Mononuclear cell (primary cell): Measurements from ENCODE around the gene BPIFB3. TPM values are rescaled to one million over a fixed set of nuclear protein-coding genes. Genes with fewer than 3 reads are reported as not detected.

Experiments
- H3K27me3 ChIP-seq: 2 replicates; pipeline ENCODE4 v1.6.0; 2011; ENCODE audit warnings: low read length, control low read depth; ENCODE audit not compliant: insufficient read depth
- H3K4me1 ChIP-seq: 2 replicates; pipeline ENCODE4 v1.5.1; 2011; ENCODE audit warnings: mild to moderate bottlenecking, low read length, control low read depth; ENCODE audit not compliant: insufficient read depth
- H3K4me3 ChIP-seq: 2 replicates; pipeline ENCODE4 v1.5.1; 2011; ENCODE audit warnings: mild to moderate bottlenecking, low read length, moderate library complexity
- H3K9me3 ChIP-seq: 2 replicates; pipeline ENCODE4 v1.5.1; 2011; ENCODE audit warnings: low read depth, mild to moderate bottlenecking, control low read depth, low read length
- total RNA-seq: library from RNA; depleted of rRNA; stranded (reverse); fragments of >200 nt; gene quantifications from one replicate; pipeline ENCODE4 v1.2.3, GENCODE V29; 2012

BPIFB3 gene
- total RNA-seq, 1 donor, result not detected

GRCh38 chr20:33022694-33023438, 30.8 kb upstream of the BPIFB3 start:
- Histone ChIP-seq H3K27me3 (no peaks in the 10 kb centered on the region), H3K4me1 (no peaks in the 10 kb centered on the region), H3K9me3 (no peaks in the 10 kb centered on the region), H3K4me3 (no peak overlapping the region)

GRCh38 chr20:33023439-33024242, 30.1 kb upstream of the BPIFB3 start:
- Histone ChIP-seq H3K4me3 (no peak overlapping the region), H3K4me1 (no peaks in the 10 kb centered on the region), H3K27me3 (no peaks in the 10 kb centered on the region), H3K9me3 (no peaks in the 10 kb centered on the region)

- no peak overlapping the region for H3K4me3 ChIP-seq
- H3K9me3 ChIP-seq, result no peaks in the 10 kb centered on the region
- no peaks in the 10 kb centered on the region for H3K4me1 ChIP-seq
- H3K27me3 ChIP-seq, result no peaks in the 10 kb centered on the region
These were observed 29.5 kb upstream of the BPIFB3 start for GRCh38 chr20:33024243-33024560.

GRCh38 chr20:33024609-33025317, 28.9 kb upstream of the BPIFB3 start:
- no peaks in the 10 kb centered on the region for H3K27me3 ChIP-seq
- no peaks in the 10 kb centered on the region for H3K4me1 ChIP-seq
- no peaks in the 10 kb centered on the region for H3K9me3 ChIP-seq
- H3K4me3 ChIP-seq, result no peak overlapping the region

DNA sequence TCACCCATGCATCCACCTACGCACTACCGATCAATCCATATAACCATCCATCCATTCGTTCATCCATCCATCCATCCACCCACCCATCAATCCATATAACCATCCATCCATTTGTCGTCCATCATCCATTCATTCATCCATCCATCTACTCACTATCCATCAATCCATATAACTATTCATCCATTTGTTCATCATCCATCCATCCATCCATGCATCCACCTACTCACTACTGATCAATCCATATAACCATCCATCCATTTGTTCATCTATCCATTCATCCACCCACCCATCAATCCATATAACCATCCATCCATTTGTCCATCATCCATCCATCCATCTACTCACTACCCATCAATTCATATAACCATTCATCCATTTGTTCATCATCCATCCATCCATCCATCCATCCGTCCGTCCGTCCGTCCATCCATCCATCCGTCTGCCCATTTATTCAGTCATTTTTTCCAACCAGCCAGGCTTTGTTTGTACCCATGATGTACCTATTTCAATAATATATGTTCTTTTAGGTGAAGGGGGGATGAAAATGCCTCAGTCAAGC, 28.3 kb upstream of the BPIFB3 start:
- no peak overlapping the region for H3K4me3 ChIP-seq
- no peaks in the 10 kb centered on the region for H3K9me3 ChIP-seq
- H3K27me3 ChIP-seq, result no peaks in the 10 kb centered on the region
- H3K4me1 ChIP-seq, result no peaks in the 10 kb centered on the region

DNA sequence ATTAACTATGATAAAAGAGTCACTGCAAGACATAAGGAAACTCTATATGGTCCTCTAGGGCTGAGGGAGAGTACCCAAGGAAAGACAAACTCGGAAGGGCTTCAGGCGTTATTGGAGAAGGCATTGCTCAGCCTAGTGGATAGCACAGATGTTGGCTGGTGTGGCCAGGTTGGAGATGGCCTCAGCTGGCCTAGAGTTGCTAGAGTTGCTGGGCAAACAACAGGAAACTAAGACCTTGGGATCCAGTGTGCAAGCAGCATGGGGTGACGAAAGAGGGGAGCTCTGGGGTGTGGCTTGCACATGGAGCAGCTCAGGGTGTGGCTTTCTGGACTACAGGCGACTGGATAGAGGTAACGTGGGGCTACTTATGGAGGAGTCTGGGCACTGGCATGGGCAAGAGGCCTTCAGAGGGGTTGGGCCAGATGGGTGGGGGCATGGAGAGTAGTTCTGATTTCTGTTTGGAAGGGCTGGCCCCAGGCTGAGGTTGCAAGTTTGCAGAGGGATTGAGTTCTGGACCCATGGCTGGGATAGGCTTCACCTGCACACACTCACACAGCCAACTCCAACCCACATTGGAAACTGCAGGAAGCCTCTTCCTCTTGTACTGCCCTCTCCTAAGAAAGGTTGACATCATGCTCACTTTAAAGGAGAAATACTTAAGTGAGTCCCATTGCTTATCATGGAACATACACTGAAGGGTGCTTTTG, 27.5 kb upstream of the BPIFB3 start:
- H3K4me1 ChIP-seq, result no peaks in the 10 kb centered on the region
- H3K4me3 ChIP-seq, result no peak overlapping the region
- H3K9me3 ChIP-seq, result no peaks in the 10 kb centered on the region
- H3K27me3 ChIP-seq, result no peaks in the 10 kb centered on the region

- no peak overlapping the region for H3K4me3 ChIP-seq
- no peaks in the 10 kb centered on the region for H3K9me3 ChIP-seq
- H3K4me1 ChIP-seq, result no peaks in the 10 kb centered on the region
- H3K27me3 ChIP-seq, result no peaks in the 10 kb centered on the region
These were observed 26.6 kb upstream of the BPIFB3 start for GRCh38 chr20:33026779-33027759.

DNA sequence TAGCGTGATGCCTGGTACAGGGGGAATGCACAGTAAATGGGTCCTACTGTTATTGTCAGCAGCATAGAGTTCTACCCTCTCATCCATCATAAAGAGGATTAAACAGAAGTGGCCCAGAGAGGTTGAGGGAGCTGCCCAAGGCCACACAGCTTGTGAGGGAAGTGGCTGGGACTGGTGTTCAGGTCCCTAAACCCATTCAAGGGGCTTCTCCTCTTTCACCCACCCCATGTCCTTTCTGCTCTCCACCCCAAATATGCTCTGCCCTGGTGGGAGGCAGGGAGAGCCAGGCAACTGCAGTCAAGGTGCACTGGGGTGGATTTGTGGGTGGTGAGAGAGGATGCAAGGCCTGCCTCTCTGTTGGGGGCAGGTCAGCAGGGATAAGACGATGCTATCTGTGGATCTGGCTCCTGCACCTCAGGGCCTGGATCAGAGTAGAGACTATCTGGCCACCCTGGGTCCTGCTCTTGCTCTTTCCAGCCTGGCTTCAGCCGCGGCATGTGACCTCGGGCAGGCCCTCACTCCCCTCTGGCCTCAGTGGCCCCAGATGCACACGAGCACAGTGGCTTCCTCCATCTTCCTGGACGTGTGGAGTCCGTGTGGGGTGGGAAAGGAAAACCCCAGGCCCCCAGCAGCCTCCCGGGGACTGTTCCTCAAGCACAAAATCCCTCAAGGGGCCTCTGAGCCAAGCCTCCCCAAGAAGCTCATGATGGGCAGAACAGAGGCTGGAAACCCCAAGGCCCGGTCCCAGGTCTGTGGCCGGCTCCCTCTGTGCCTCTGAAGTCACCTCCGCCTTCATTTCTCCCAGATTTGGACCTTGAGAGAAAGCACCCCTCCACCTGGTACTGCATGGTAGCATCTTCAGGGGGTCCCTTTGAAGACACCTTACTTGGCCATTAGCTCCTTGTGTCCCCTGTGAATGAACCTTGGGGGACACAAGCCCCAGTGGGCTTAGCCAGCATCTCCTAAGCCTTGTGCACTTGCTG, 25.6 kb upstream of the BPIFB3 start:
- H3K4me3 ChIP-seq, result no peak overlapping the region
- H3K27me3 ChIP-seq, result no peaks in the 10 kb centered on the region
- no peaks in the 10 kb centered on the region for H3K4me1 ChIP-seq
- H3K9me3 ChIP-seq, result no peaks in the 10 kb centered on the region

DNA sequence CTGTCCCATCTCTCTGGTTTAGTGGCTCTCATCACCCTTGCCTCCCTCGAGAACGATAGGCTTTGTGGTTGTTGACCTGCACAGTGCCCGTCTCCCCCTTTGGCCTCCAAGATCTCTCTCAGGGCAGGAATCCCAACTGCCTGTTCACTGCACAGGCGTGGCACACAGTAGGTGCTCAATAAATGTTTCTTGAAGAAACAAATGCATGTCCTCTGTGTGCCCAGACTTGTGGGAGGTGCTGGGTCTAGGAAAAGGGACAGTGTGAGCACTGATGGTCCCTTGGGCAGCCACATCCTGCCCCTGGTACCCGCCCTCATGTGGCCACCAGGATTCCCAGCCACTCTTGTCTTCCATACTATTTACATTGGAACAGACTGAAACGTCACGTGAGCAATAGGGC, 24.8 kb upstream of the BPIFB3 start:
- no peaks in the 10 kb centered on the region for H3K9me3 ChIP-seq
- no peak overlapping the region for H3K4me3 ChIP-seq
- H3K4me1 ChIP-seq, result no peaks in the 10 kb centered on the region
- no peaks in the 10 kb centered on the region for H3K27me3 ChIP-seq

DNA sequence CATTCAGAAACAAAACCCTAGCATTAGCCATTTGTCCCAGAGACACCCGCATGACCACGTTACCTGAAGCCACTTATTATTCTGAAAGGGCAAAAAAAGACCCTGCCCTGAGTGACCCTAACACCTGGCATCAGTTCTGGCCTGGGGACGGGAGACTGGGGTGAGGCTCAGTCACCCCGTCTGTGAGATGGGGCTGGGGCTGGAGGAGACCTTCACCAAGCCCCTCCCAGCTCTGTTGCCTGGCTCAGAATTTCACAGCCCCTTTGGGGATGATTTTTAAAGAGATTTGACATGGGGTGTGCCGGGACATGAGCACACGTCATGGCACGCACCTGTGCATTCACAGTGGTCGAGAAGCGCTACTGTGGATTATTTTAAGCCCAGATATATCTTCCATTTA, 23.6 kb upstream of the BPIFB3 start:
- H3K27me3 ChIP-seq, result no peaks in the 10 kb centered on the region
- no peak overlapping the region for H3K4me3 ChIP-seq
- no peaks in the 10 kb centered on the region for H3K4me1 ChIP-seq
- H3K9me3 ChIP-seq, result no peaks in the 10 kb centered on the region

GRCh38 chr20:33030569-33030968, 23.1 kb upstream of the BPIFB3 start:
- no peaks in the 10 kb centered on the region for H3K4me1 ChIP-seq
- no peak overlapping the region for H3K4me3 ChIP-seq
- no peaks in the 10 kb centered on the region for H3K27me3 ChIP-seq

DNA sequence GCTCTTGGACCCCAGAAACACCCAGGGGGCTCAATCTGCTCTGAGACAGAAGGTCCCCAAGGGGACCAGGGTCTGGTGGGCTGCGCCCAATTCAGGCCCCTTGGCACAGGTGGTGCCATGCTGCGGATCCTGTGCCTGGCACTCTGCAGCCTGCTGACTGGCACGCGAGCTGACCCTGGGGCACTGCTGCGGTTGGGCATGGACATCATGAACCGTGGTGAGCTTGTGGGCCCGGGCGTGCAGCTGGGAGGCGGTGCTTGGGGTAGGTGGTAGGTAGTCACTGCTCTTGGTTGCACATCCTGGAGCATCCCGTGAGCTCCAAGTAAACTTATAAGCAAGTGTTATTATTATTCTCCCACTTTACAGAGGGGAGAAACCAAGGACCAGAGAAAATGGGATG, 22.2 kb upstream of the BPIFB3 start, which contains the start of gene BPIFB6:
Gene BPIFB6, plus strand, starts transcription at position 118 of the 400 bp plus-strand sequence. Its CDS starts 0 bp downstream, at position 118.
- no peaks in the 10 kb centered on the region for H3K4me1 ChIP-seq
- no peak within 1 kb of the TSS for H3K4me3 ChIP-seq
- H3K27me3 ChIP-seq, result no peaks in the 10 kb centered on the region
- H3K9me3 ChIP-seq, result no peaks in the 10 kb centered on the region

More at GRCh38 chr20:33030569-33030968, 23.1 kb upstream of the BPIFB3 start:
- no peaks in the 10 kb centered on the region for H3K9me3 ChIP-seq

GRCh38 chr20:33032555-33032954, 21.1 kb upstream of the BPIFB3 start:
- H3K27me3 ChIP-seq, result no peaks in the 10 kb centered on the region
- no peak overlapping the region for H3K4me3 ChIP-seq
- H3K4me1 ChIP-seq, result no peaks in the 10 kb centered on the region
- H3K9me3 ChIP-seq, result no peaks in the 10 kb centered on the region
